SK-N-SH (cell line): Measurements from ENCODE around the gene TBC1D17. TPM values are rescaled to one million over a fixed set of nuclear protein-coding genes. Genes with fewer than 3 reads are reported as not detected.

ENCODE experiments used
- CTCF ChIA-PET: fragments of 300-600, 350-600 bp; formaldehyde crosslinking; extraction: SDS; loops from one replicate; lab custom pipeline; 2021; lab: Yijun Ruan, JAX
- POLR2A ChIA-PET: fragments of 350-600 bp; sonication (Branson Sonifier 250); formaldehyde crosslinking; extraction: SDS; loops from one replicate; lab custom pipeline; 2020; ENCODE audit warnings: antibody characterized with exemption, inconsistent platforms; lab: Yijun Ruan, JAX
- DNase-seq: peaks from one replicate; pipeline ENCODE4 v3.0.0; 2012
- H2AFZ ChIP-seq: fragments of 200-600 bp; sonication (generic); 2 replicates; pipeline ENCODE4 v1.8.1; 2016; ENCODE audit warnings: antibody characterized with exemption, mild to moderate bottlenecking, low read depth
- H3F3A ChIP-seq: fragments of 200-600 bp; sonication (generic); replicated peaks from 2 replicates; pipeline ENCODE3; 2016; ENCODE audit warnings: antibody characterized with exemption, mild to moderate bottlenecking; ENCODE audit not compliant: insufficient read depth
- H3K27ac ChIP-seq, 2 experiments: fragments of 200-500 bp in 1 of 2; fragments of 200-600 bp in 1 of 2; sonication (Bioruptor generic) in 1 of 2; sonication (generic), shearing (Covaris generic) in 1 of 2; 2 replicates each; pipeline versions ENCODE4 v1.5.1 to v1.6.1; 2014 to 2016; ENCODE audit warnings: low read depth in 2 of 2, inconsistent platforms in 1 of 2, low read length in 1 of 2, mild to moderate bottlenecking in 1 of 2, mixed read lengths in 1 of 2
- H3K27me3 ChIP-seq: fragments of 200-600 bp; sonication (generic), shearing (Covaris generic); 2 replicates; pipeline ENCODE4 v1.6.1; 2016; ENCODE audit warnings: mixed run types; ENCODE audit not compliant: insufficient read depth
- H3K36me3 ChIP-seq, 2 experiments: fragments of 200-500 bp in 1 of 2; fragments of 200-600 bp in 1 of 2; sonication (Bioruptor generic) in 1 of 2; sonication (generic) in 1 of 2; replicated peaks in 1 of 2; 2 replicates each; pipeline versions ENCODE3 to v1.5.1; 2014 to 2016; ENCODE audit warnings: low read length in 1 of 2, mild to moderate bottlenecking in 1 of 2; ENCODE audit not compliant: insufficient read depth in 2 of 2, control insufficient read depth in 1 of 2
- H3K4me1 ChIP-seq, 2 experiments: fragments of 200-500 bp in 1 of 2; fragments of 200-600 bp in 1 of 2; sonication (Bioruptor generic) in 1 of 2; sonication (generic), shearing (Covaris generic) in 1 of 2; 2 replicates each; pipeline versions ENCODE4 v1.5.1 to v1.6.1; 2014 to 2016; ENCODE audit warnings: low read depth in 1 of 2, low read length in 1 of 2, mixed run types in 1 of 2; ENCODE audit not compliant: insufficient read depth in 2 of 2, control insufficient read depth in 1 of 2
- H3K4me2 ChIP-seq: fragments of 200-600 bp; sonication (generic), shearing (Covaris generic); 2 replicates; pipeline ENCODE4 v1.6.1; 2017; ENCODE audit warnings: mixed run types
- H3K4me3 ChIP-seq, 2 experiments: fragments of 200-500 bp in 1 of 2; fragments of 200-600 bp in 1 of 2; sonication (Bioruptor generic) in 1 of 2; sonication (generic), shearing (Covaris generic) in 1 of 2; 2 replicates each; pipeline versions ENCODE4 v1.5.1 to v1.8.1; 2014 to 2016; ENCODE audit warnings: low read depth in 2 of 2, inconsistent platforms in 1 of 2, low read length in 1 of 2, mild to moderate bottlenecking in 1 of 2, mixed read lengths in 1 of 2, moderate library complexity in 1 of 2
- H3K79me2 ChIP-seq: fragments of 200-600 bp; sonication (generic); 2 replicates; pipeline ENCODE4 v1.8.1; 2017; ENCODE audit warnings: mild to moderate bottlenecking; ENCODE audit not compliant: insufficient read depth
- H3K9ac ChIP-seq: fragments of 200-600 bp; sonication (generic); 2 replicates; pipeline ENCODE4 v1.6.1; 2017; ENCODE audit warnings: mixed run types
- H3K9me2 ChIP-seq: fragments of 200-600 bp; sonication (generic); 2 replicates; pipeline ENCODE4 v1.6.1; 2017; ENCODE audit warnings: mixed run types
- H3K9me3 ChIP-seq: fragments of 200-600 bp; sonication (generic); 2 replicates; pipeline ENCODE4 v1.6.1; 2017; ENCODE audit warnings: mixed run types, mild to moderate bottlenecking, moderate library complexity
- H4K20me1 ChIP-seq: fragments of 200-600 bp; sonication (generic); 2 replicates; pipeline ENCODE4 v1.6.1; 2017; ENCODE audit warnings: mild to moderate bottlenecking, mixed run types; ENCODE audit not compliant: insufficient read depth
- CHD2 ChIP-seq: fragments of 150-350 bp; IDR thresholded peaks from 2 replicates; pipeline ENCODE4 v1.6.1; 2018; ENCODE audit warnings: low read length; ENCODE audit not compliant: partially characterized antibody
- ELF1 ChIP-seq: IDR thresholded peaks from 2 replicates; pipeline ENCODE4 v1.4.0; 2012
- EP300 ChIP-seq, 2 experiments: IDR thresholded peaks; 2 replicates each; pipeline versions ENCODE4 v1.4.0 to v1.6.1; 2012; ENCODE audit warnings: borderline replicate concordance in 1 of 2, low read depth in 1 of 2, low read length in 1 of 2
- FOXM1 ChIP-seq: IDR thresholded peaks from 2 replicates; pipeline ENCODE4 v1.4.0; 2012; ENCODE audit warnings: low read depth, mild to moderate bottlenecking
- GATA2 ChIP-seq: sonication (generic); formaldehyde crosslinking; IDR thresholded peaks from 2 replicates; pipeline ENCODE4 v1.5.0; 2020; ENCODE audit warnings: mild to moderate bottlenecking, missing genetic modification reagents
- JUND ChIP-seq: IDR thresholded peaks from 2 replicates; pipeline ENCODE4 v1.4.0; 2012
- PBX3 ChIP-seq: IDR thresholded peaks from 2 replicates; pipeline ENCODE4; 2012
- RCOR1 ChIP-seq: fragments of 150-350 bp; IDR thresholded peaks from 2 replicates; pipeline ENCODE4 v1.6.1; 2017; ENCODE audit warnings: antibody characterized with exemption, low read length
- RXRA ChIP-seq: IDR thresholded peaks from 2 replicates; pipeline ENCODE4 v1.4.0; 2012; ENCODE audit warnings: low read depth, mild to moderate bottlenecking, borderline replicate concordance
- SIN3A ChIP-seq: IDR thresholded peaks from 2 replicates; pipeline ENCODE4 v1.6.1; 2012; ENCODE audit warnings: low read depth, mild to moderate bottlenecking, low read length, moderate library complexity, borderline replicate concordance
- SMC3 ChIP-seq: IDR thresholded peaks from 2 replicates; pipeline ENCODE4 v1.6.1; 2012; ENCODE audit warnings: low read depth, low read length, improper control_type of control experiment
- TEAD4 ChIP-seq: IDR thresholded peaks from 2 replicates; pipeline ENCODE4 v1.4.0; 2012; ENCODE audit warnings: mild to moderate bottlenecking, borderline replicate concordance; ENCODE audit not compliant: insufficient read depth
- USF1 ChIP-seq: IDR thresholded peaks from 2 replicates; pipeline ENCODE4 v1.4.0; 2012; ENCODE audit warnings: low read depth, borderline replicate concordance
- WGBS: methylation state at CpG from one replicate; pipeline ENCODE4 v1.1.6; 2017; ENCODE audit warnings: low lambda C conversion rate; 5-methylcytosine and 5-hydroxymethylcytosine counted together
- polyA plus RNA-seq, 3 experiments: library from polyadenylated mRNA; depleted of rRNA; stranded (reverse); fragments of >200 nt; gene quantifications; 2 replicates each; pipeline ENCODE4 v1.2.3, GENCODE V29; 2012
- TF ChIP-seq, protein P1 (sequence below): fragments of 200-600 bp; sonication (generic); IDR thresholded peaks from 2 replicates; pipeline ENCODE4 v1.6.1; 2017; ENCODE audit warnings: antibody characterized with exemption, mild to moderate bottlenecking, moderate library complexity

TBC1D17 gene
- polyA plus RNA-seq, 1 of the 3 experiments (the other 2 are of a cell fraction) = 28.3 TPM

GRCh38 chr19:49850487-49851342, 26.8 kb upstream of the TBC1D17 start, which contains the start of gene PTOV1 (continued):
- TF ChIP-seq USF1 (no peak), CHD2 (no peak), GATA2 (CRISPR knock-in tag) (no peak)

DNA sequence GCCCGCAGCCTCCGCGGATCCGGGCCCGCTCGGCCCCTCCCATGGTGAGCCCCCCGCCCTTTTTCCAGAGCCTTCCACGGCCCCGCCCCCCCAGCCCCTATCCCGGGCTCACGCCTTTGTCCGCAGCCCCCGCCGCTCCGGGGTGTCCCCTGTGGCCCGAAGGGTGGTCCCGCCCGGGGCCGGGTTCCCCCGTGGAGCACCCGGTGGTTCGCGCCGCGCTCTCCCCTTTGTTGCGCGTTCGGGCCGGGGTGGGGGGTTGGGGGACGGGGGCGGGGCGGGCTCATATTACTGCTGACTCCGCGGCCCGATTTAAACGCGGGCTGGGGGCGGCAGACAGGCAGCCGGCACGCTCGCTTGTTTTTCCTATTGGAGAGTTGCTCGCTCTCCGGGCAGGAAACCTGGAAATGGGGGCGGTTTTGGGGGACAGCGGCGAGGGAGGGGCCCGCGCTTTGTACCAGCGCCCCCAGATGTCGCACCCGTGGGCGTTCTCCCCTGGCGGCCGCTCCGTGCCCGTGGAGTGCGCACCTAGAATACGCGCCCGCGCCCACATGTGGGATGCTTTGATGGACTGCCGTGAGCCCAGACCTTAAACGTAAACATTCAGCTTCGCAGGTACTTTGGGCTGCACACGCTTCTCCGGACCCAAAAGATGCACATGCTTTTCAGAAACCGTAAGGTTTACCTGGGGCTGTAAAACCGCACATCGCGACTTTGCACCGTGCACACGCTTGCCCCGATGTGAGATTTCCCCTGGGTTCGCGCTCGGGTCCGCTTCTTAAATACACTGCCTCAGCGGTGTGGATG, 25.8 kb upstream of the TBC1D17 start:
- no peaks in the 10 kb centered on the region for H3K27me3 ChIP-seq
- H3K4me3 ChIP-seq = peak overlapping the region; percentile 77 to 89
- DNase-seq = peak; percentile 80
- H3K79me2 ChIP-seq = peaks cover 53% of the 10 kb centered on the region
- peak overlapping the region in 1 of 2 experiments; percentile 97; a peak in 2 of 4 replicates for H3K27ac ChIP-seq
- H3K9me2 ChIP-seq = no peaks in the 10 kb centered on the region
- peak; percentile 38; the same call in 1 of the 2 replicates for TF ChIP-seq SIN3A
- no peak for TF ChIP-seq USF1
- no peak for TF ChIP-seq TEAD4
- TF ChIP-seq RCOR1 = no peak
- TF ChIP-seq, all 33 proteins: peak for 1
- Histone ChIP-seq H4K20me1 (peaks cover 49% of the 10 kb centered on the region), H2AFZ (no peak overlapping the region), H3K4me2 (peak overlapping the region; percentile 90), H3K9me3 (no peaks in the 10 kb centered on the region), H3F3A (peaks cover 49% of the 10 kb centered on the region), H3K36me3 (peaks cover 9 to 12% of the 10 kb centered on the region in 2 experiments), H3K4me1 (peaks cover 15 to 32% of the 10 kb centered on the region in 2 experiments; a peak in 3 of 4 replicates), H3K9ac (peak overlapping the region; percentile 42; the same call in 1 of the 2 replicates)
- ChIA-PET POLR2A (interaction anchor here (1.3 to 3.2 kb wide), 7 partner anchors 9 to 164 kb away, joined by 4 to 25 read pairs (median 15); partner anchors contain the start of genes AKT1S1, FUZ and TBC1D17), CTCF (interaction anchor here (0.7 to 4.2 kb wide), 7 partner anchors 11 to 101 kb away, joined by 3 to 20 read pairs (median 4); no protein-coding TSS in a partner anchor)
- WGBS = 11% methylated on average over 36 of the region's 78 CpGs

GRCh38 chr19:49852631-49853126, 24.8 kb upstream of the TBC1D17 start:
- no peaks in the 10 kb centered on the region for H3K9me3 ChIP-seq
- H3K9me2 ChIP-seq = no peaks in the 10 kb centered on the region
- POLR2A ChIA-PET = interaction anchor here (3.2 kb wide), 2 partner anchors 8 to 12 kb away, joined by 16 to 25 read pairs; no protein-coding TSS in a partner anchor
- H4K20me1 ChIP-seq = peaks cover 54% of the 10 kb centered on the region
- DNase-seq = no peak
- CTCF ChIA-PET = interaction anchor here (0.6 to 4.2 kb wide), 3 partner anchors 11 to 48 kb away, joined by 3 to 20 read pairs (median 3); no protein-coding TSS in a partner anchor
- peak overlapping the region; percentile 42; the same call in 1 of the 2 replicates for H3K9ac ChIP-seq
- peaks cover 52% of the 10 kb centered on the region for H3F3A ChIP-seq
- no peak overlapping the region; a peak in 1 of 4 replicates for H3K27ac ChIP-seq
- H3K4me2 ChIP-seq = peak overlapping the region; percentile 90
- peak overlapping the region; percentile 77 to 89 for H3K4me3 ChIP-seq
- no peak overlapping the region for H2AFZ ChIP-seq
- peaks cover 15 to 32% of the 10 kb centered on the region in 2 experiments; a peak in 3 of 4 replicates for H3K4me1 ChIP-seq
- H3K27me3 ChIP-seq = no peaks in the 10 kb centered on the region
- WGBS = 44% methylated on average over 14 of the region's 14 CpGs
- peaks cover 53% of the 10 kb centered on the region for H3K79me2 ChIP-seq
- H3K36me3 ChIP-seq = peaks cover 12 to 18% of the 10 kb centered on the region in 2 experiments
- no peak for TF ChIP-seq PBX3
- no peak for TF ChIP-seq SMC3
- TF ChIP-seq JUND = no peak
- TF ChIP-seq FOXM1 = no peak
- no peak for TF ChIP-seq CHD2
- TF ChIP-seq EP300 (IDR thresholded peaks at IDR 0.05; ENCODE audit: borderline replicate concordance in 1 of 2, low read depth in 1 of 2, low read length in 1 of 2) = no peak
- no peak for TF ChIP-seq ELF1
- TF ChIP-seq RCOR1 = no peak
- TF ChIP-seq GATA2 (CRISPR knock-in tag) = no peak
- TF ChIP-seq, protein P1, sequence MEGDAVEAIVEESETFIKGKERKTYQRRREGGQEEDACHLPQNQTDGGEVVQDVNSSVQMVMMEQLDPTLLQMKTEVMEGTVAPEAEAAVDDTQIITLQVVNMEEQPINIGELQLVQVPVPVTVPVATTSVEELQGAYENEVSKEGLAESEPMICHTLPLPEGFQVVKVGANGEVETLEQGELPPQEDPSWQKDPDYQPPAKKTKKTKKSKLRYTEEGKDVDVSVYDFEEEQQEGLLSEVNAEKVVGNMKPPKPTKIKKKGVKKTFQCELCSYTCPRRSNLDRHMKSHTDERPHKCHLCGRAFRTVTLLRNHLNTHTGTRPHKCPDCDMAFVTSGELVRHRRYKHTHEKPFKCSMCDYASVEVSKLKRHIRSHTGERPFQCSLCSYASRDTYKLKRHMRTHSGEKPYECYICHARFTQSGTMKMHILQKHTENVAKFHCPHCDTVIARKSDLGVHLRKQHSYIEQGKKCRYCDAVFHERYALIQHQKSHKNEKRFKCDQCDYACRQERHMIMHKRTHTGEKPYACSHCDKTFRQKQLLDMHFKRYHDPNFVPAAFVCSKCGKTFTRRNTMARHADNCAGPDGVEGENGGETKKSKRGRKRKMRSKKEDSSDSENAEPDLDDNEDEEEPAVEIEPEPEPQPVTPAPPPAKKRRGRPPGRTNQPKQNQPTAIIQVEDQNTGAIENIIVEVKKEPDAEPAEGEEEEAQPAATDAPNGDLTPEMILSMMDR = no peak
- TF ChIP-seq RXRA = no peak
